HTERT RPE-1 (cell line): Measurements from ENCODE around the gene NUP50.

Source experiments
- in situ Hi-C: fragments of 300-500 bp; cut with MboI; formaldehyde crosslinking; loops from 4 replicates; pipeline ENCODE4 v1.14.3; 2020; ENCODE audit warnings: low sequenced_read_pairs

The NUP50 gene

DNA sequence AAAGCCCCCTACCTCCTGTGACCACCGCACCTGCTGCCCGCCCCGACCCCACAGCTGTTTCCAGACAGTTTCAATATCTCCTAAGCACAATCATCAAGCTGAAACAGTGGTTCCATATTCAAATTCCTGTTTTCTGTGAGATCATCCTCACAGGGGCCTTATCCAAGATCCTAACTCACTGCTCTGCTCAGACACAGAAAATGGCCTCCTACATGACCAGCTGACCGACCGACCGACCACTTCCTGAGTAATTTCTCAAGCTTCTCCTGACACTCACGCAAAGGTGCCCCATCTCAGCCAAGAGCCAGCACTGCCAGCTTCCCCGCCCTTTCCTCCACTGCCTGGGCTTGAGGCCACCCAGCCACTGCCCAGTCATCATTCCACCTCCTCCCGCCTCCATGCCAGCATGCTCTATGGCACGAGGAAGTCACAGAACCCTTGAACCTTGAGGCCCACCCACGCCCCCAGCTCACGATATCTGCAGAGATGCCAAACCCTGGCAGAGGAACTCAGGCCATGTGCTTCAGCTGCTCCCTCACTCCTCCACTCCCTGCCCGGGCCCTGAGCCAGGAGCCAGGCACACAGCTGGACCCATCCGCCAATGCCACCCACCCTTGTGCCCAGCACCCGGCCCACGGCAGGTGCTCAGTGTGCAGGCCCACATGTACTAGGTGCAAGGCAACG, 62.9 kb downstream of the NUP50 start:
- in situ Hi-C loops, result no loop called here

DNA sequence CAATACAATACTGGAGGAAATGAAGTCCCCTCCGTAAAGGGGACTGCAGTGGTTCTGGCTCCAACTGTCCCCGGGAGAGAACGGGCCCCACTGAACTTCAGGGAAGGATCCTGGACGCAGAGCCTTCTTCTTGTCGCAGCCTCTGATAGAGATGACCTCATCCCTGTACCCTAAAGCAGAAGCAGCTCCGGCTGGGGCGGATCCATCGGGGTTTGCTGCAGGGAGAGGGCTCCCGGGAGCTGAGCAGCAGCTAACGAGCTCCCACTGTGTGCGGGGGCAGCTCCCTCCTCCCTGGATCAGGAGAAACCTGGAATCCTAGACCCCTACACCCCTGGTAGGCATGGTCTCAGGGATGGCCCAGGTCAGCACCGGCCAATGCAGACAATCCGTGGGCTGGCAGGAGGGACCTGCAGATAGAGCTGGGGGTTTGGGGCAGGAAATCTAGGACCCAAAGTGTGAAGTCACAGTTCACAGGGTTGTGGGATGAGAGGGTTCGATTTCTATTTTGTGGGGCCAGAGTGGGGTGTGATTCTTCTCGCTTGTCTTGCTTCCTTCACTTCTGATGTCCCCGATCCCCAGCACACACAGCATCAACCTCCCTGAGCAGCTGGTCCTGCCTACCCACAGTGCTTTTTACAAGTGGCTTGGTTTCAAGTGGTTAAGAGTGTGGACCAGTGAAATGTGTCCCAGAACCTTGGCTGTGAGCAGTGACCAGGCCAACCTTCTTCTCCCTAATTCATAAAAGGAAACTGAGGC, 64.1 kb downstream of the NUP50 start:
- in situ Hi-C loops, result no loop called here

DNA sequence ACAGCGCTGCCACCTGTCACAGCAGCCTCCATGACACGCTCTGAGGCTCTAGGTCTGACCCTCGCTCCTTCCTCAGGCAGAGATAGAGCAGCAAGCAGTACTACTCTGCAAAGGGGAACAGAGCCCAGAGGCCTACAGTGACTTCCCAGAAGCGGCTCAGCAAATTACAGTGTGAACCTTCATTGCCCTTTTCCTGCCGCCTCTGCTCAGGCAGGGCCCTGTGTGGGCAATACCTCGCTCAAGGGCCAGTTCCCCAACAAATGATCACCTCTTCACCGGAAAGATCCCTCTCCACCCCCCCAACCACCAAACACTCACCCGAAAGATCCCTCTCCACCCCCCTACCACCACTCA, 64.7 kb downstream of the NUP50 start:
- in situ Hi-C loops, result no loop called here

DNA sequence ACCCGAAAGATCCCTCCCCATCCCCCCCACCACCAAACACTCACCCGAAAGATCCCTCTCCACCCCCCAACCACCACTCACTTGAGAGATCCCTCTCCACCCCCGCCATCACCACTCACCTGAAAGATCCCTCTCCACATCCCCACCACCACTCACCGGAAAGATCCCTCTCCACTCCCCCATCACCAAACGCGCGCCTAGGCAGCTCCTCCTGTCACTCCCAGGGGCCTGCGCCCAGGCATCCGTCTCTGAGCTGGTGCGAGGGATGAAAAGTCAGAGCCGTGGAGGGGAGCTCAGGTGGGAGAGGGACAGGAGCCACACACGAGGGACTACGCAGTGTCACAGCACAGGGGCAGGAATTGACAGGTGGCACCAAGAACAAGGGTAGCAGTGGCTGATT, 65.5 kb downstream of the NUP50 start:
- in situ Hi-C loops, result no loop called here

GRCh38 chr22:45230026-45230721, 66.4 kb downstream of the NUP50 start:
- in situ Hi-C loops, result no loop called here

GRCh38 chr22:45231293-45231692, 67.6 kb downstream of the NUP50 start:
- in situ Hi-C loops, result no loop called here

- in situ Hi-C loops, result no loop called here
Observed at GRCh38 chr22:45233386-45233785, 69.7 kb downstream of the NUP50 start.

DNA sequence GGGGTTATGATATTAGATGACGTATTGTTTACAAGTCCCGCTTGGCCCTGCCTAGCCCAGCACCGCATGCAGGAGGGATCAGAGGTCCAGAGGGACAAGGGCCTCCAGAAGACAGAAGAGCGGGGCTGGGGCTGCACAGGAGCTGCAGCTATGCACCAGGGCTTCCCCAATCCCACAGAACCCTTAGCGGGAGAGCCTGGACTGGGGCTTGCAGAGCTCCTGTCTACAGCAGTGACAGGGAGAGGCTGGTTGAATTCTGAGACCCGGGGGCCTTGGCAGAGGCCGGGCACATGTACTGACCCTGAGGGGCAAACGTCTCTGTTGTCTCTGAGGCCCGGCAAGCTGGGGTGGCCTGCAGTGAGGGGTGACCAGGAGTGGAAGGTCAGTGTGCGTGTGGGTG, 70.1 kb downstream of the NUP50 start:
- in situ Hi-C loops, result no loop called here

DNA sequence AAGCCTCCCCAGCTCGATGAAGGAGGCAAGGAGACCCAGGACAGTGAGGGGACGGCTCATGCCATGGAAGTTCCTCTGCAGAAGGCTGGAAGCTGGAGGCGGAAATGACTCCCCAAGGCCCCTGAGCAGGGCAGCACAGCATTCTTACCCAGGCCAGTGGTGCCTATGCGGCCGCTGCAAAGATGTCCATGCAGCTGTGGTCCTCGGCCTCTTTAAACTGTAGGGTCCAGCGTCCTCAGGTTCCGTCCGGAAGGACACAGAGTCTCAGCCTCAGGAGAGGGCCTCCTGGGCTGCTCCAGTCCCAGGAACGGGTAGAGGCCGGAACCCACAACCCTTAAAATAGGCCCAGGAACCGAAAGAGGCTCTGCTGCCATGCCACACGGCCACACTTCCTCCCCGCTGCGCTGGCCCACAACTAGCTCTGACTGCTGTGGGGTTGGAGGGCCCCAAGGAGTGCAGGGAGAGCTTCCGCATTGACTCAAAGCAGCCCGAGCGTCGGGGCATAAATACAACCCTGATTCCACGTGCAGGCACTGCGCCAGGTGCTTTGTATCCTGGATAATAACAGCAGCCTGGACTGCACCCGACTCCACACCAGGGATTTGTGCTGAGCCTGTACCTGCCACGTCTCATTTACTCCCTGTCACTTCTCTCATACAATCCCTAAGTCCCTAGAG, 71.5 kb downstream of the NUP50 start:
- in situ Hi-C loops, result no loop called here

DNA sequence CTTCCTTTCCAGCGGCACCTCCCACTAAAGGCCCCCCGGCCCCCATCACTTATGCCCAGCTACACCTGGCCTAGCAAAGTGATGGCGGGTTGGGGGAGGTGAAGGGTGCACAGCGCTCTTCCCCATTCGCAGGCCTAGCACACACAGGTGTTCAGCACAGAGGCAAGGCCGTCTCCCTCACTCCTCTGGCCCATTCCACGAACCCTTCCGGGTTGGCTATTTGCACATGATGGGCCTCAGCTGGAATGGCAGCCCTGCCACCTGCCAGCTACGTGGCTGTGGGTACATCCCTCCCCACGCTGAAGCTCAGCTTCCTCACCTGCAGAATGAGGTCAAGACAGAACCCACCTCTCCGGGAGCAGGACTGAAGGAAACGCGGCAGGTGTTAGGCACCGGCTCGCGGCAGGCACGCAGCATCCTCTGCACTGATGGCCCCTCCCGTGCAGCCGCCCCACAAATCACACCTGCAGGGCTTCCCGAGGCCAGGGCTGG, 72.2 kb downstream of the NUP50 start:
- in situ Hi-C loops, result no loop called here

GRCh38 chr22:45237065-45237990, 73.6 kb downstream of the NUP50 start:
- in situ Hi-C loops, result no loop called here
